ENCODE measurements around the gene SLC1A1.

DNA sequence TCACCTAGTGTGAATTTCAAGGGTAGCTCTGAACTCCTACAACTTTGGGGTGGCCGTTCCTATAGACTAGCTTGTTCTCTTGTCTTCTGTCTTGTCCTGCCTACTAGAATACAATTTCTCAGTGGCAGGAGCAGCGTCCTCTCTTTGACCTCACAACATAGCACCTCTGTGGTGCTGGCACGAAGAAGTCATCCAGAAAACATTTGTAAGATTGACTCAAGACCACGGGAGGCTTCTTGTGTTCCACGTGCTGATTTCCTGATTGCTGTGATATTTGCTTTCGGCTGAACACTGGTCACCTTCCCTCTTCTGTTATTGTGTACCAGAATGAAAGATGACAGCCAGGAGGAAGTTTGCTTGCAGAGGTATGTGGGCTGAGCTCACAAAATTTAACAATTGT lies 27.0 kb downstream of the SLC1A1 start:
- TF ChIP-seq POLR2AphosphoS5 (IDR thresholded peaks at IDR 0.05; ENCODE audit: borderline replicate concordance, low read depth, low read length), result no peak
- TF ChIP-seq EZH2 (IDR thresholded peaks at IDR 0.05), result no peak
